Dendritic cell treated with granulocyte-macrophage colony-stimulating factor and Interleukin-4, amounts not matched to agents 40 ng/mL and 50 ng/mL, for 4 days (primary cell): ENCODE data around the gene CLEC5A.
"Not testable (repeated sequence)": the region's sequence is repeated elsewhere in the genome, so short reads cannot be mapped to it uniquely, and the experiment has no call there.

Experiments used
- H3K27ac Mint-ChIP-seq: one replicate; pipeline ENCODE4 v1.8.0; 2022; ENCODE audit warnings: mild to moderate bottlenecking, mixed read lengths
- H3K27me3 Mint-ChIP-seq: one replicate; pipeline ENCODE4 v1.8.0; 2022; ENCODE audit warnings: mild to moderate bottlenecking, mixed read lengths
- H3K36me3 Mint-ChIP-seq: one replicate; pipeline ENCODE4 v1.8.0; 2022; ENCODE audit warnings: low read depth, mixed read lengths
- H3K4me1 Mint-ChIP-seq: one replicate; pipeline ENCODE4 v1.8.0; 2022; ENCODE audit warnings: low read depth, mixed read lengths
- H3K4me3 Mint-ChIP-seq: one replicate; pipeline ENCODE4 v1.8.0; 2022; ENCODE audit warnings: mild to moderate bottlenecking, moderate library complexity, mixed read lengths
- H3K9me3 Mint-ChIP-seq: one replicate; pipeline ENCODE4 v1.8.0; 2022; ENCODE audit warnings: mixed read lengths
- intact Hi-C: fragments of 100-400 bp; cut with micrococcal nuclease; formaldehyde crosslinking; loops from one replicate; pipeline ENCODE4 v1.15.0; 2022

The CLEC5A gene

DNA sequence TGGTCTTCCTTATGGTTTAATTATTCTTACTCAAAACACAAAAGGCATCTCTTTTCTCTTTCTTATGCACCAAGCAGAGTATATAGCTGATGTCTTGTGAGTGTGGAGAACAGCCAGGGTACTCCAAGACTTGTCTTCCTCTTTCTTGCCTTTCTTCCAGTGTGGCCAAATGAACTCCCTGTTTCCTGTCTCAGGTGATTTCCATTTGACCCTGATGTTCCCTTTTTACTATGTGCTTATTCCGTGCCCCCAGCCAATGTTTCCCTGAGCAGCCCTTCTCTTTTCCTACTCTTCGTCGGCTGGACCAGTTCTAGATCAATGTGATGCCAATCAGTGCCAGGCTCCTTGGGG is 18.0 kb downstream of the CLEC5A start:
- intact Hi-C loops: no loop called here
- H3K9me3 Mint-ChIP-seq: no peaks in the 10 kb centered on the region
- H3K36me3 Mint-ChIP-seq: peaks cover 5% of the 10 kb centered on the region
- H3K27me3 Mint-ChIP-seq: no peaks in the 10 kb centered on the region
- H3K27ac Mint-ChIP-seq: peak overlapping the region; percentile 44
- H3K4me1 Mint-ChIP-seq: peaks cover 48% of the 10 kb centered on the region
- no peak overlapping the region for H3K4me3 Mint-ChIP-seq

DNA sequence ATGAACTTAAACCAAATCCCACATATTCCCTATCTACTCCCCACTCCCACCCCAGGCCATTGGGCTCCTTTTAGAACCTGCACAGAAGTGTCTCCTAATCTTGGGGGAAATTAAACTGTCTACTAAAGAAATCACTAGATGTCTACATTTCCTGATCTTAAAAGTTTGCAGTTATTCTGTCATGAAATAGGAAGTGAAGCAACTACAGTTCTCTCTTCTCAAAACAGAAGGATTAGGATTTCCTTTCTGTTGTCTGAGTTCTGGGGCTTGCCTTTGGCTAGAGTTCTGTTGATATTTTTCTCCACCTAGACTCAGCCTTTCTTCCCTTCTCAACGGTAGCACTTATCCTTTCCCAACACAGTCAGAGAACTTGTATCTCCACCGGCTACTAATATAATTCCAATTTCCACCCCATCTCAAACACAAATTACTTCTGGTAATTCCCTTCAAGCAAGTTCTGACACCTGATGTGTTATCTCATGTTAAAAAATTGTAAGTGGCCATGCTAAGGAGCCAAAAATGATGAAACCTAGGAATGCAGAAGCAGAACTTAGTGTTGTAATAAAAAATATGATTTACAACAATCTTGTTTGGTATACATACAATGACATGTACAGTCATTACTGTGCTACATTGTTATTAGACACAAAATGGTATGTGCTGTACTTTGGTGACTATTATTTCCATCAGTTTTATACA is 18.5 kb downstream of the CLEC5A start:
- Mint-ChIP-seq H3K36me3 (peaks cover 5% of the 10 kb centered on the region), H3K27ac (peak overlapping the region; percentile 44), H3K27me3 (no peaks in the 10 kb centered on the region), H3K4me1 (peaks cover 46% of the 10 kb centered on the region), H3K9me3 (no peaks in the 10 kb centered on the region), H3K4me3 (no peak overlapping the region)
- intact Hi-C loops: no loop called here

DNA sequence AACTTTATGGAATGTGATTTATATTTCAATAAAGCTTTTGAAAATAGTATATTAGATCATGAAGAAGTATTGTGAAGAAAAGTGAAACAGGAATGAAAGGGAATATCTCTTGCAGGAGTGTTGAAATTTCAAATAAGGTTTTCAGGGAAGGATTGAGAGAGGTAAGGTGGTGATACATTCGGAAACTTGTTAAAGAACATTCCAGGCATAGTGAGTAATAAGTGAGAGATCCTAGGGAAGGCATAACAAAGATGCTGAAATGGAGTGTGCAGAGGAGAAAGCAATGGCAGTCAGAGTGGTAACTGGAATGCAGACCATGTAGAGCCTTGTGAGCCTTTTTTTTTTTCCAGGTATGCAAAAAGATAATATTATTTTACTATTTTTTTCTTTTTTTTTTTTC is 26.5 kb downstream of the CLEC5A start:
- H3K27ac Mint-ChIP-seq: no peak overlapping the region
- H3K9me3 Mint-ChIP-seq: no peaks in the 10 kb centered on the region
- H3K4me3 Mint-ChIP-seq: no peak overlapping the region
- no peaks in the 10 kb centered on the region for H3K27me3 Mint-ChIP-seq
- intact Hi-C loops: no loop called here
- H3K36me3 Mint-ChIP-seq: no peaks in the 10 kb centered on the region
- peaks cover 6% of the 10 kb centered on the region for H3K4me1 Mint-ChIP-seq

DNA sequence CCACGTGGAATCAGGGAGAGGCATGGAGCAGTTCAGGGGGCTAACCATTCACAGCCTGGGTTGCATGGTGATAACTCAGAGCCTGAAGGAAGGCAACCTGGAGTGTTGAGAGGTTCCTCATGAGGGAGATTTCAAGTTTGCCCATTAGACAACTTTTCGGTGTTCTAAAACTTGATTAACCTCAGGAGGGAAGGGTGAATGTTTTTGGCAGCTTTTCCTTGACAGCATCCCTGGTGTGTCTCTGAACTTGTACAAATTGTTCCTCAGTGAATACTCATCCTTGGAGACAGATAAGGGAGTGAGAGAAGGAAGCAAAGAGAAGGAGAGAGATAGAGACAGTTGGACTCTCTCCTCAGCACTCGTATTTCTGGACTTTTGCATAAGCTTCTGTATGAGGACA is 30.7 kb downstream of the CLEC5A start, which contains the start of gene OR9A4:
Gene OR9A4, plus strand, starts transcription at position 301 of the 400 bp plus-strand sequence. CDS start 2,477 bp downstream, outside the sequence.
- no peak within 1 kb of the TSS for H3K27ac Mint-ChIP-seq
- H3K36me3 Mint-ChIP-seq: no peaks in the 10 kb centered on the region
- H3K4me3 Mint-ChIP-seq: no peak within 1 kb of the TSS
- H3K27me3 Mint-ChIP-seq: no peaks in the 10 kb centered on the region
- intact Hi-C loops: no loop called here
- peaks cover 17% of the 10 kb centered on the region for H3K4me1 Mint-ChIP-seq
- no peaks in the 10 kb centered on the region for H3K9me3 Mint-ChIP-seq

DNA sequence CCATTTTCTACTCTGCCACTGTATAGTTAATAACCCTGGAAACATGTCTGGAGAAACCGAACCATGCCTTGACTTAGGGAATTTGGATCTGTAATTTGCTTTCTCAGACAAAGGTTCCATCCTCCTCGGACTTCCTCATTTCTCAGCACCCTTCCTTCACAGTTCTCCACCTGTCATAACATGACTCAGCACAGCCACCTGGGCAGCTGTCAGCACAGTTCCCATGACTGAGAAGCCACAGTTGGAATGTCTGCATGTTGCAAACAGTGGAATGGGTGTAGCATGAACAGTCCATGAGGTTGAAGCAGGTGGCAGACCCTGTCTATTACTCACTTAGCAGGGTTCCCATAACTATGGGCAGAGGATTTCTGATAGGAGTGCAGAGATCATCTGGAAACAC is 31.2 kb downstream of the CLEC5A start:
- peaks cover 22% of the 10 kb centered on the region for H3K4me1 Mint-ChIP-seq
- intact Hi-C loops: loop anchor here (1.0 kb wide), 1 partner anchor 10 kb away; no protein-coding TSS in a partner anchor
- H3K36me3 Mint-ChIP-seq: no peaks in the 10 kb centered on the region
- H3K9me3 Mint-ChIP-seq: no peaks in the 10 kb centered on the region
- no peaks in the 10 kb centered on the region for H3K27me3 Mint-ChIP-seq
- no peak overlapping the region for H3K27ac Mint-ChIP-seq
- H3K4me3 Mint-ChIP-seq: no peak overlapping the region

DNA sequence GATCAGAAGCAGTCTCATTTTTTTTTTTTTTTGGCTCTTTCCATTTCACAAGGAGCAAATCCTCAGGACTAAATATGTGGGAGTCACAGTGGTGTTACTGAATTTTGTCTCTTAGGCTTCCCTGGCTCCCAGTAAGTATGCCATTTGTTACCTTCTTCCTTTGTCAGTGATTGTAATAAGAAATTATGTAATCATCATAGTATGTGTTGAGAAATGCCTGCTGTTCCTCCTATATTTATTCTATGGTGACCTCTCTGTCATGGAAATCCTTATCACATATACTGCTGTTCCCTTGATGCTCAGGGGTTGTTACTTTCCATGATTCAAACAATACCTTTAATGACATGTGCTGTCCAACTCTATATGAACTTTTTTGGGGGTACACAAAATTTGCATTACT is 35.4 kb downstream of the CLEC5A start:
- no peaks in the 10 kb centered on the region for H3K36me3 Mint-ChIP-seq
- no peaks in the 10 kb centered on the region for H3K9me3 Mint-ChIP-seq
- intact Hi-C loops: no loop called here
- no peak overlapping the region for H3K4me3 Mint-ChIP-seq
- H3K27me3 Mint-ChIP-seq: no peaks in the 10 kb centered on the region
- no peak overlapping the region for H3K27ac Mint-ChIP-seq
- peaks cover 26% of the 10 kb centered on the region for H3K4me1 Mint-ChIP-seq

DNA sequence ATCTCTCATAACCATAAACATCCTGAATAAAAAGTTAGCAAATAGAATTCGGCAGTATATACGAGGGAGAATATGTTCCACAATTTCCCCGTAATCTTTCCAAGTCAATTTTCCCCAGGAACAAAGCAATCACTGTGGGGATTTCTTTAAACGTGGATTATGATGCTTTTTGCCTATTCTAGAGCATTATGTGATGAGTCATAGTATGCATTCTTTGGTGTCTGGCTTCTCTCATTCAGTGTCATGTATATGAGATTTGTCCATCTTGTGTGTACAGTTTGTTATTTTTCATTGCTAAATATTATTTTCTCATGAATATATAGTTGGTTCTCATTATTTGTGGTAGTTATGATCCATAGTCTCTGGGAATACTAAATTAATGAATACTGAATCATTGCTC is 40.5 kb downstream of the CLEC5A start:
- Mint-ChIP-seq H3K4me1 (peaks cover 11% of the 10 kb centered on the region), H3K36me3 (no peaks in the 10 kb centered on the region), H3K4me3 (no peak overlapping the region), H3K27me3 (no peaks in the 10 kb centered on the region), H3K9me3 (no peaks in the 10 kb centered on the region), H3K27ac (no peak overlapping the region)
- intact Hi-C loops: no loop called here

DNA sequence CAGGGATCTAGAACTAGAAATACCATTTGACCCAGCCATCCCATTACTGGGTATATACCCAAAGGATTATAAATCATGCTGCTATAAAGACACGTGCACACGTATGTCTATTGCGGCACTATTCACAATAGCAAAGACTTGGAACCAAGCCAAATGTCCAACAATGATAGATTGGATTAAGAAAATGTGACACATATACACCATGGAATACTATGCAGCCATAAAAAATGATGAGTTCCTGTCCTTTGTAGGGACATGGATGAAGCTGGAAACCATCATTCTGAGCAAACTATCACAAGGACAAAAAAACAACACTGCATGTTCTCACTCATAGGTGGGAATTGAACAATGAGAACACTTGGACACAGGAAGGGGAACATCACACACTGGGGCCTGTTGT is 47.4 kb downstream of the CLEC5A start:
- H3K36me3 Mint-ChIP-seq, intact Hi-C loops: not testable (repeated sequence)

DNA sequence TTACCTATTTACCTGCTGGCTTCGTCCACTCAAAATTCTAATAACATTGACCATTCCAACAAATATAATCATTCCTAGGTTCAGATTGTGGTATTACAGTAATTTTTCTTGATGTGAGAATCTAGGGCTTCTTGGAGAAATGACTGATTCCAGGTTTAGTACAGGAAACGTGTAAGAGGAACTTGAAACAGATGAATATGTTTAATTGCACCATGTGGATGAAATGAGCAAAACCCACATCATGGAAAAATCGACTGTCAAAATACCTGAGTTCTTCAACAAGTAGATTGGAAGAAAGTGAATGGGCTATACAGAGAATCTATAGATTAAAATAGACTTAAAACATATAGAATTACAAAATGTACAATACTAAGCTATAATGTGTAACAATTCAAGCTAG is 55.4 kb downstream of the CLEC5A start:
- Mint-ChIP-seq H3K4me3 (no peak overlapping the region), H3K9me3 (no peaks in the 10 kb centered on the region), H3K27me3 (no peaks in the 10 kb centered on the region), H3K27ac (no peak overlapping the region), H3K36me3 (no peaks in the 10 kb centered on the region), H3K4me1 (peaks cover 29% of the 10 kb centered on the region)
- intact Hi-C loops: no loop called here

More for the DNA sequence above, 47.4 kb downstream of the CLEC5A start:
- H3K4me1 Mint-ChIP-seq, H3K27me3 Mint-ChIP-seq, H3K27ac Mint-ChIP-seq, H3K9me3 Mint-ChIP-seq, H3K4me3 Mint-ChIP-seq: not testable (repeated sequence)

DNA sequence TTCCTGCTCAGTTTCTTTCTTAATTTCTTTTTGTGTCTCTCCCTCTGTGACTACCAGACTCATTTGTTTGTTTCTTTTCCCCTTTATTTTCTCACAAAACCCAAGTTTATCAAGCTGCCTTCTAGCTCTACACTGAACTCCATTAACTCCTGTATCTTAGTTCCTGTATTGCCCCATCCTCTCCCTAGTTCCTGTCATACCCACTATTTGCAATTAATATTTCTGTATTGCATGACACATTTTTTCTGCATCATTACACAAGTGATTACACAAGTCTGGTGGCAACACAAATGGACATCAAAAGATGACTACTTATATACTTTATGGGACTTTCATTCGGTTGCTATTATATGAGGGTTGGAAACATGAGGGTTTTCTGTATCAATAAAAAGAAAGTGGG is 57.5 kb downstream of the CLEC5A start:
- Mint-ChIP-seq H3K27me3 (no peaks in the 10 kb centered on the region), H3K4me3 (no peak overlapping the region), H3K27ac (peak overlapping the region; percentile 10), H3K4me1 (peaks cover 49% of the 10 kb centered on the region), H3K36me3 (no peaks in the 10 kb centered on the region), H3K9me3 (no peaks in the 10 kb centered on the region)
- intact Hi-C loops: no loop called here

DNA sequence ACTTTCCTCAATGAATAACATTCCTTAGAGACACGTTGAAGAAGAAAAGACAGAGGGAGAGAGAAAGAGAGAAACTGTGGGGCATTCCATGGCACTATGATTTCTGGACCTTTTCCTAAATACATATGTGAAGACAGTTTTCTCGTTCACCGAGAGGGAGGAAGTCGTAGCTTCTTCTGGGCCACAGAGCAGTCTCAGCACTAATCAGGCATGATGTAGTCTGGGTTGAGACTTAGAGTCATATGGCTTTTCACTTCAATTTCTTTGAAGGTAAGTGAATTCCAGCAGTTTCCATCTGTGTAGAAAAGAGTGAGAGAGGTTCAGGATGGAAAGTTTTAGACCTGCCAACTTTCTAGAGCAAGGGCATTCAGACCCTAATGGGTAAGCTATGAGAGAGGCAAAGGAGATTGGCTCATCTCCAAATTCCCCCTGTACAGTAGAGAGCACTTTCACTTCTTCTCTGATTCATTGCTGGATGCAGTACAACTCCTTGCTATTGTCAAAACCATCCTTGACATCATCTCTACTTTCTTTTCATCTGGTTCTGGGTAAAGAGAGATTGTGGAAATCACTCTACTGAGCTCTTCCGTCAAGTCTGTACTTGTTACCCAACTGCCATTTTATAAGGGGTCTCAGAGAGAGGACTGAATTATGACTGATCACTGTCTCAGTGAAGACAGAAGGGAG is 62.1 kb downstream of the CLEC5A start:
- peaks cover 35% of the 10 kb centered on the region for H3K4me1 Mint-ChIP-seq
- H3K27ac Mint-ChIP-seq: no peak overlapping the region
- no peak overlapping the region for H3K4me3 Mint-ChIP-seq
- H3K27me3 Mint-ChIP-seq: no peaks in the 10 kb centered on the region
- H3K36me3 Mint-ChIP-seq: no peaks in the 10 kb centered on the region
- intact Hi-C loops: no loop called here
- H3K9me3 Mint-ChIP-seq: no peaks in the 10 kb centered on the region

DNA sequence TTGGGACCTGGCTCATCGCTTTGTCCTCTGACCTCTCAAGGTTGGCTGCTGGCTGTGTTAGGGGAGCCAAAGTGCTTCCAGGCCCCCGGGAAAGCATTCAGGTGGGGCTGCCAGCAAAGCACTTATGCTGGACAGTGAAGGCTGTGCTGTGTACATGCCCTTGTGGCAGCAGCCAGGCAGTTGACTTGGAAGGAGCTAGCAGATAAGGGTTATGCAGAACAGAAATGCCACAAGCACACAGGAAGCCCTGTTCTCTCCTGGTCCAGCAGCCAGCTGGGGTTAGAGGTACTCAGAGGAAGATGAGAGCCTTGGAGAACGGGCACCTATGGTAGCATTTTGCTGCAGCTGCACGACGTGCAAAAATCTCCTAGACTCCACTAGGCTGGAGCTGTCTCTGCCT is 65.8 kb downstream of the CLEC5A start:
- Mint-ChIP-seq H3K4me1 (peaks cover 28% of the 10 kb centered on the region), H3K27me3 (no peaks in the 10 kb centered on the region), H3K4me3 (no peak overlapping the region), H3K9me3 (peaks cover 5% of the 10 kb centered on the region), H3K27ac (no peak overlapping the region), H3K36me3 (no peaks in the 10 kb centered on the region)
- intact Hi-C loops: no loop called here

DNA sequence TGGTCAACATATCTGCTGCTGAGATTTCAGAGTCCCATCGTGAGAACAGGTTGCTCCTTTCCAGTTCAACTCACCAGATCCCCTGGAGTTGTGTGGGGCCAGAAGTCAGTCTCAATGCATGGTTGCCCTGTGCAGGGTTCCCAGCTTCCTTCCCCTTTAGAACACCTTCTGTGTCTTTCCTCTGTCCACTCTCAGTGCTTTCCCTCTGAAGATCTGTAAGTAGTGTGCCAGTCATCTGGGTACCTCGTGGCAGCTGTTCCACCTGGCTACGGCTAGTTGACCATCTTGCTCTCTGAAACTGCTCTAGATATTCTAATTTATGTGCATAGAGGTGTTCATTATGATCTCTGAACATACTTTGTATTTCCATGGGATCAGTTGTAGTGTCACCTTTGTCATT is 69.4 kb downstream of the CLEC5A start:
- no peaks in the 10 kb centered on the region for H3K27me3 Mint-ChIP-seq
- H3K9me3 Mint-ChIP-seq: peaks cover 5% of the 10 kb centered on the region
- H3K36me3 Mint-ChIP-seq: no peaks in the 10 kb centered on the region
- intact Hi-C loops: no loop called here
- peaks cover 24% of the 10 kb centered on the region for H3K4me1 Mint-ChIP-seq
- no peak overlapping the region for H3K4me3 Mint-ChIP-seq
- no peak overlapping the region for H3K27ac Mint-ChIP-seq
